Dermis blood vessel endothelial cell (primary cell): ENCODE data around the gene LNP1. TPM values are rescaled to one million over a fixed set of nuclear protein-coding genes. Genes with fewer than 3 reads are reported as not detected.
"Not testable (repeated sequence)": the region's sequence is repeated elsewhere in the genome, so short reads cannot be mapped to it uniquely, and the experiment has no call there.

Experiments used
- DNase-seq: peaks from one replicate; pipeline ENCODE4 v3.0.0; 2010
- total RNA-seq: library from RNA; depleted of rRNA; stranded (reverse); fragments of >200 nt; gene quantifications from 2 replicates; pipeline ENCODE4 v1.2.3, GENCODE V29; 2014

Gene LNP1, protein sequence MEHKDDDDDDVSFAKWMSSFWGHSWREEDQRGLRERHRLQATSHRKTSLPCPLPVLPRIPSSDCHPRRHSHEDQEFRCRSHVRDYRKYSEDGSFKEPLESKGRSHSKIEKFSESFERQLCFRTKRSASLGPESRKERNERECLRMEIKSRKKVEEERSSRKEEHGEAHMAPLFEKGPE
- 0.51 and 1.1 TPM in 2 replicates for total RNA-seq

GRCh38 chr3:100400780-100401673, at the start of gene LNP1, which contains the start of gene TOMM70:
Gene LNP1, plus strand, starts transcription at chr3:100401539. Its CDS starts 28,191 bp downstream, at chr3:100429730.
Gene TOMM70, minus strand, starts transcription at chr3:100401089. Its CDS starts 140 bp downstream, at chr3:100400949.
- DNase-seq = peak; percentile 97

DNA sequence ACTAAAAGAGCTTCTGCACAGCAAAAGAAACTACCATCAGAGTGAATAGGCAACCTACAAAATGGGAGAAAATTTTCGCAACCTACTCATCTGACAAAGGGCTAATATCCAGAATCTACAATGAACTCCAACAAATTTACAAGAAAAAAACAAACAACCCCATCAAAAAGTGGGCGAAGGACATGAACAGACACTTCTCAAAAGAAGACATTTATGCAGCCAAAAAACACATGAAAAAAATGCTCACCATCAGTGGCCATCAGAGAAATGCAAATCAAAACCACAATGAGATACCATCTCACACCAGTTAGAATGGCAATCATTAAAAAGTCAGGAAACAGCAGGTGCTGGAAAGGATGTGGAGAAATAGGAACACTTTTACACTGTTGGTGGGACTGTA, 49.6 kb upstream of the LNP1 start:
- DNase-seq = not testable (repeated sequence)

GRCh38 chr3:100352296-100353231, 48.8 kb upstream of the LNP1 start:
- no peak for DNase-seq

- no peak for DNase-seq
These were observed 46.5 kb upstream of the LNP1 start for GRCh38 chr3:100354850-100355249.

GRCh38 chr3:100358413-100358812, 42.9 kb upstream of the LNP1 start:
- no peak for DNase-seq

DNA sequence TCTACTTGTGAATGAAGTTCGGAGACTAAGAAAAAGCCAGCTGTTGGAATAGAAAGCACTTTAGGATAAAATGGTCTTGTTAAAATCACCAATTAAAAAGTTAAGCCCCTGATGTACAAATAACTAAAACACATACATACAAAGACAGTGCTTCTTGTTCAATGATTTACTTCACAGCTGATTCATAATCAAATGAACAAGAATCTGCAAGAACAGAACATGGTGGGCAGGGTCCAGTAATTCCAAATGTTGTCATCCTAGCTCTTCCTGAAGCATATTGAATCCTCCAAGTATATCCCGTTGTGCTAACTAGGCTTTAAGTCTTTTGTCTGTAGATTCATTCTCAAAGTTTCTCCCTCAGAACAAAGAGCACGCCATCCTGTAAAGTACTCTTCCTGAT, 42.3 kb upstream of the LNP1 start:
- DNase-seq = no peak

DNA sequence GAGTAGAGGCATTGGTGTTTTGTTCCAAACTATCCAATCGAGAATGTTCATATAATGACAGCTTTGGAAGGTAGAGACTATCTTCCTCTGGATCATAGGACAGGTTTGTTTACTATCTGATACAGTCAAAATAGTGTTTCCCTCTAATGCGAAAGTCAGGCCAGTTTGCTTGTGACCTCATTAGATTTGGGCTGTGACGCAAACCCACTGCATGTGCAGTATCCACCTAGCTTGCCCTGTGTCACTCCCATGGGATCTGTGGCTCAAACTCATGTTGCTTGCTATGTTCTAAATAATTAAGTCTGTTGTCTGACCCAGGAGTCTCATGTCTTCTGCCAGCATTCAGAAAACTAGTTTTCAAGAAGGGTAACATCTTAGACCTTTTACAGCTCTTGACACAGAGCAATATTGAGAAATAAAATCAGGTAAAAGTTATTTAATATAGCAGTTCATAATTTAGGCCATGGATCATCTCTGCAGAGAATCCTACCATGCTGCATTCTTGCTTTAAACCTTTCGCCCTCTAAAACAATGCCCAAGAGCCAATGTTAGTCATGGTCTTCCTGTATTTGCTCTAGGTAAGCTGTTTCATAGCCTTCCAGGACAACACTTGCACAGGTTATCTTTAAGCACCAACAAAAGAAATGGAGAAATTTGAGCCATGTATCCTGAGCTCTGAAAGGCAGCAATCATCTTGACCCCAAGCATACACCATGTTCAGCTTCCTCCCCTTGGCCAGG, 40.4 kb upstream of the LNP1 start:
- no peak for DNase-seq

DNA sequence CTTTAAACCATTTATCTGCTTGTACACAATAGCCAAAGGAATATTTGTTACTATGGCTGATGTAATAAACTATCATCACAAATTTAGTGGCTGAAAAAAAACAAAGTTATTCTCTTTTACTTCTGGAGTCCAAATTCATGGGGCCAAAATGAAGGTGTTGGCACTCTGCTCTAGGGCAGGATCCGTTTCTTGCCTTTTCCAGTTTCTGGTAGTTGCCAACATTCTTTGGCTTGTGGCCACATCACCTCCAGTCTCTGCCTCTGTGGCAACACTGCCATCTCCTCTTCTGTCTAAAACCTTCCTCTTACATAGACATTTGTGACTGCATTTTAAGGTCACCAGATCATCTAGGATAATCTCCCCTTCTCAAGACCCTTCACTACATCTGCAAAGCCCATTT, 39.4 kb upstream of the LNP1 start:
- DNase-seq = no peak

DNA sequence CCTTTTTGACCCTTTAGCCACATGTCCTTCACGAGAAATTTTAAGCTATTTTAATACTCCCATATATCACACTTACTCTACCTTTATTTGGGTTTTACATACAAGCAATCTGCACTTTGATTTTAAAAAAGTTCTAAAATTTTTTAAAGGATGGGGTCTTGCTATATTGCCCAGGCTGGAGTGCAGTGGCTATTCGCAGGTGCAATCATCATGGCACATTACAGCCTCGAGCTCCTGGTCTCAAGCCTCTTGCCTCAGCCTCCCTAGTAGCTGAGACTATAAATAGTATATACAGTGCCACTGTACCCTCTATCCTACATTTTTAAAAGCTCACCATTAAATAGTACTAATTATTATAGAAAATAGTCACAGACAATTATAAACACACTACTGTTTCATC, 36.9 kb upstream of the LNP1 start:
- DNase-seq = no peak

GRCh38 chr3:100366424-100366823, 34.9 kb upstream of the LNP1 start:
- DNase-seq = no peak

DNA sequence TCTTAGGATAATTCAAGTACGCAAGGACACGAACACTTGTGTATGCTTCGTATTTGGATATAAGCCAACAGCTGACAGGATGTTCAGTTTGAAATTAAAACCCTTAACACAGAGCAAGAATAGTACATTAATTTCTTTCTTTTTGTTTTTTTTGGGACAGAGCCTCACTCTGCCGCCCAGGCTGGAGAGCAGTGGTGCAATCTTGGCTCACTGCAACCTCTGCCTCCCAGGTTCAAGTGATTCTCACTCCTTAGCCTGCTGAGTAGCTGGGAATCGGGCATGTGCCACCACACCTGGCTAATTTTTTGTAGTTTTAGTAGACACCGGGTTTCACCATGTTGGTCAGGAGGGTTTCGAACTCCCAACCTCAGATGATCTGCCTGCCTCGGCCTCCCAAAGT, 32.9 kb upstream of the LNP1 start:
- DNase-seq = no peak

DNA sequence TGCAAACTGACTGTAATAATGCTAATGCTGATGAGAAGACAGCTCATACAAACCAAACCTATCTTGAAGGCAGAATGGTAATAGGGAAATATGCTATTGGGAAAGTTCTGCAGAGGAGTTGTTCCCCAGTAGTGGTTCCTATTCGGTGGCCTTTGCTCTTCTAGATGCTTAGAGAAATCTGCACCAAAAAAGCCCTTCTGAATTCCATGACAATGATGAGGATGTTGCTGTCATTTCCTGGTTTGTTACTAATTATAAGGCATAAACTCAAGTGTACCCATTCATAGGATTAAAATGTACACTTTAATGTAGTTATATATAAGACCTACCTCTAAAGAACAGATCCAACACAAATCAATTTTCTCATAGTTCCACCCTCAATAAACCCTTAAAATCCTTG, 30.6 kb upstream of the LNP1 start:
- peak; percentile 5 for DNase-seq

GRCh38 chr3:100374521-100374920, 26.8 kb upstream of the LNP1 start:
- DNase-seq = no peak

DNA sequence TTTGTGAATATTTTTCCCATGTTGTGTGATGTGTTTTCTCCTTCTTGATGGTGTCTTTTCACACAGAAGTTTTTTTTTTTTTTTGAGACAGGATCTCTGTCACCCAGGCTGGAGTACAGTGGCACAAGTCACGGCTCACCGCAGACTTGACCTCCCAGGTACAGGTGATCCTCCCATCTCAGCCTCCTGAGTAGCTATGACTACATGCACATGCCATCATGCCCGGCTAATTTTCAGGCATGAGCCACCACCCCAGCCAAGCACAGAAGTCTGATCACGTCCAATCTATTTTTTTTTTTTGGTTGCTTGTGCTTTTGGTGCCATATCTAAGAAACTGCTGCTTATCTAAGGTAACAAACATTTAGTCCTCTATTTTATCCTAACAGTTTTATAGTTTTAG, 25.0 kb upstream of the LNP1 start:
- DNase-seq = no peak

DNA sequence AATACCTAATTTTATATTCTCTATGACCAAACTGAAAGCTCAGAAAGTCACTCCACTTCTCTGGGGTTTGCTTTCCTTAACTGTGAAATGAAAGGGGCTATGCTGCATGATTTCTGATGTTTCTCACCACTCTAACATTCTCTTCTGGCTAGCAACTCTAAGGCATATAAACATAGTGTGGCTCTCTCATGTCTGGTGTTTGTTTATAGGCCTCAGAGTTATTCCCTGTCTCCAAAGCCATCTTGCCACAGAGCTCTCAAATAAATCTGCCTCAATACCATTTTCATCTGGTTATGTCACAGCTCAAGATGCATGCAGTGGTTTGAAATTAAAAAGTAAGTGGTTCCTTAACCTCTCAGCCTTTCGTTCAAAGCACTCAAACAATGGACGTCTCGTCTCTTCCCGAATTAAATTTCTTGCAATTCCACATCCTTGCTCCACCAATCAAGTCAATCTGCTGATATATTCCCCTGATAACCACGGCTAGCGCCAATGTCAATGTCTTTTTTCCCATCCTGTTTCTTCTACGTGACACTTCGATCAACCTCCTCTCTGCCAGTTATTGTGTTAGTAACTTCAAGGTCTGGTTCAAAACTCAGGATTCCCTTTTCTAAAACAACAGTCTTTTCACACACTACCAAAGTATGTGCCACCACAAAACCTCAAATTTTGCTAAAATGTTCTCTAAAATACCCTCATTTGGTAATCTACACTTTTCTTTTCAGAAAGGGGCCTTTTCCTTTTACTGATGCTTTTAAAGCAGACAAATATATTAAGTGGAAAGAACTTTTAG, 16.4 kb upstream of the LNP1 start:
- no peak for DNase-seq

GRCh38 chr3:100386437-100387074, 14.8 kb upstream of the LNP1 start:
- peak; percentile 20 for DNase-seq

- DNase-seq = no peak
These were observed 12.3 kb upstream of the LNP1 start for GRCh38 chr3:100389025-100389424.

DNA sequence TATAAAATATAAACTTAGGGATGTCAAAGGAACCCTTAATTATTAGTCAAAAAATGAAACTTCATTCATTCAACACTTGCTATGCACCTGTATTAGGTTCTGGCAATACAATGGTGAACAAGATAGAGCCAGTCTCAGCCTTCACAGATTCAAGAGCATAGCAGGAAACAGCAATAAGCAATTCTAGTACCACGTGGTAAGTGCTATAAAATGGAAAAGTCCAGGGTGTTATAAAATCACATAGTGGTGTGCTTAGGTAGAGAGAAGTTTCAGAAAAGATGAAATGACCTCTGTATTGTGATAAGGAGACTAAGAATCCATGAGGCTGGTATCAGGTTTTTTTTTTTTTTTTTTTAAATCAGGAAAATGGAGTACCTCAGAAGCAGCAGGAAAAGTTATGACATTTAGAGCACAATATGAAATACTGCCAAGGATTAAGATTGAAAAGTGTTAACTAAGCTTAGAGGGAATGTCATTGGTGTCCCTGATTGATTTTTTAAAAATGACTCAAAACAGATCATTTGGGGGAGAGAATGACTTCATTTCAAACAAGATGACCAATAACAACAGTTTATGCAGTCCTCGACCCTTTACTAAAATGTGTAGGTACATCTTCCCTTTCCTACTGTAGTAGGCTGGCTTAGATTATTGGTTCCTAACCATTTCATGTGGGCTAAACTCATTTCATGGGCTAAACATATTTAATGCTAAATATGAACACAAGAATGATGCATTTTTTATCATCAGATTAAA, 5.5 kb upstream of the LNP1 start:
- no peak for DNase-seq

- no peak for DNase-seq
These were observed 4.4 kb upstream of the LNP1 start for GRCh38 chr3:100396967-100397366.
